ENCODE results near the gene GRAMD1C. TPM values are rescaled to one million over a fixed set of nuclear protein-coding genes. Genes with fewer than 3 reads are reported as not detected.

Gene GRAMD1C
- polyA plus RNA-seq, 3 donors: 0.13 to 0.29 (median 0.27) TPM

GRCh38 chr3:113895964-113896363 lies 57.4 kb downstream of the GRAMD1C start:
- no peak for TF ChIP-seq CTCF (IDR thresholded peaks at IDR 0.05)
- Mint-ChIP-seq H3K4me3 (no peak overlapping the region), H3K36me3 (no peaks in the 10 kb centered on the region), H3K27ac (no peak overlapping the region), H3K27me3 (ENCODE audit: low read depth in 3 of 3) (no peaks in the 10 kb centered on the region), H3K9me3 (no peaks in the 10 kb centered on the region), H3K4me1 (peaks cover 12% of the 10 kb centered on the region)
- Histone ChIP-seq H3K9me3 (replicated peaks in 1 of 2; ENCODE audit: control insufficient read depth in 1 of 2, insufficient read depth in 1 of 2, low read length in 2 of 2) (no peaks in the 10 kb centered on the region), H3K79me2 (ENCODE audit: insufficient read depth, low read length) (no peaks in the 10 kb centered on the region), H3K9ac (ENCODE audit: insufficient read depth, low read length, poor library complexity, severe bottlenecking) (no peak overlapping the region), H3K4me1 (ENCODE audit: control insufficient read depth in 1 of 2, insufficient read depth in 2 of 2, low read length in 2 of 2) (peaks cover 5 to 8% of the 10 kb centered on the region in 2 donors), H3K4me3 (replicated peaks in 1 of 3; ENCODE audit: low read depth in 2 of 3, low read length in 3 of 3) (no peak overlapping the region), H3K36me3 (replicated peaks in 1 of 2; ENCODE audit: control insufficient read depth in 1 of 2, insufficient read depth in 2 of 2, low read length in 2 of 2) (no peaks in the 10 kb centered on the region), H3K4me2 (replicated peaks; ENCODE audit: extremely low read depth, low read length, poor library complexity, severe bottlenecking) (no peak overlapping the region), H3K27me3 (ENCODE audit: control insufficient read depth in 2 of 2, insufficient read depth in 2 of 2, low read length in 2 of 2) (no peaks in the 10 kb centered on the region), H4K20me1 (ENCODE audit: insufficient read depth, low read length) (no peaks in the 10 kb centered on the region), H2AFZ (ENCODE audit: insufficient read depth, low read depth, low read length, poor library complexity, severe bottlenecking) (no peak overlapping the region), H3K27ac (ENCODE audit: low read depth in 1 of 2, low read length in 2 of 2) (no peak overlapping the region)
- no peak for DNase-seq
- WGBS (ENCODE audit: insufficient coverage): 100% methylated on average over 2 of the region's 3 CpGs
- intact Hi-C loops (cut with micrococcal nuclease): no loop called here

GRCh38 chr3:113896930-113897329 lies 58.3 kb downstream of the GRAMD1C start:
- Mint-ChIP-seq H3K4me3 (no peak overlapping the region), H3K27me3 (ENCODE audit: low read depth in 3 of 3) (no peaks in the 10 kb centered on the region), H3K4me1 (peaks cover 12% of the 10 kb centered on the region), H3K9me3 (no peaks in the 10 kb centered on the region), H3K36me3 (no peaks in the 10 kb centered on the region), H3K27ac (no peak overlapping the region)
- Histone ChIP-seq H3K4me2 (replicated peaks; ENCODE audit: extremely low read depth, low read length, poor library complexity, severe bottlenecking) (peak overlapping the region; percentile 23), H3K9me3 (replicated peaks in 1 of 2; ENCODE audit: control insufficient read depth in 1 of 2, insufficient read depth in 1 of 2, low read length in 2 of 2) (no peaks in the 10 kb centered on the region), H3K36me3 (replicated peaks in 1 of 2; ENCODE audit: control insufficient read depth in 1 of 2, insufficient read depth in 2 of 2, low read length in 2 of 2) (no peaks in the 10 kb centered on the region), H3K27ac (ENCODE audit: low read depth in 1 of 2, low read length in 2 of 2) (no peak overlapping the region), H3K4me3 (replicated peaks in 1 of 3; ENCODE audit: low read depth in 2 of 3, low read length in 3 of 3) (no peak overlapping the region), H3K9ac (ENCODE audit: insufficient read depth, low read length, poor library complexity, severe bottlenecking) (no peak overlapping the region), H2AFZ (ENCODE audit: insufficient read depth, low read depth, low read length, poor library complexity, severe bottlenecking) (peak overlapping the region; percentile 9), H3K27me3 (ENCODE audit: control insufficient read depth in 2 of 2, insufficient read depth in 2 of 2, low read length in 2 of 2) (no peaks in the 10 kb centered on the region), H3K79me2 (ENCODE audit: insufficient read depth, low read length) (no peaks in the 10 kb centered on the region), H3K4me1 (ENCODE audit: control insufficient read depth in 1 of 2, insufficient read depth in 2 of 2, low read length in 2 of 2) (peaks cover 5 to 8% of the 10 kb centered on the region in 2 donors), H4K20me1 (ENCODE audit: insufficient read depth, low read length) (no peaks in the 10 kb centered on the region)
- DNase-seq: no peak
- intact Hi-C loops (cut with micrococcal nuclease): no loop called here
- no peak for TF ChIP-seq CTCF (IDR thresholded peaks at IDR 0.05)
- no CpG with 5 or more reads among the region's 3 CpGs for WGBS (ENCODE audit: insufficient coverage)
